ENCODE results near the gene TENT4B. TPM values are rescaled to one million over a fixed set of nuclear protein-coding genes. Genes with fewer than 3 reads are reported as not detected.

TENT4B gene
- polyA plus RNA-seq, 2 of the 4 experiments (the other 2 are of a cell fraction) = 12.2 to 19.4 TPM

GRCh38 chr16:50224286-50224685, 71.2 kb downstream of the TENT4B start:
- H3K4me3 ChIP-seq = no peak overlapping the region
- CTCF ChIA-PET = interaction anchor here (0.9 kb wide), 1 partner anchor 11 kb away, joined by 5 read pairs; no protein-coding TSS in a partner anchor
- POLR2A ChIA-PET = no interaction called here

GRCh38 chr16:50227120-50227519, 74.0 kb downstream of the TENT4B start:
- no peaks in the 10 kb centered on the region for H3K9me3 ChIP-seq
- ChIA-PET CTCF (interaction anchor here (1.0 to 2.0 kb wide), 3 partner anchors 12 to 438 kb away, joined by 3 to 6 read pairs (median 3); no protein-coding TSS in a partner anchor), POLR2A (no interaction called here)
- no peak overlapping the region for H3K4me2 ChIP-seq
- DNase-seq (ENCODE audit: low read depth in 1 of 2, low spot score in 1 of 2) = no peak
- no peak overlapping the region for H3K27ac ChIP-seq
- TF ChIP-seq KDM1A (IDR thresholded peaks at IDR 0.05; ENCODE audit: low read depth) (no peak), HES2 (IDR thresholded peaks at IDR 0.05) (no peak), POLR2AphosphoS2 (conservative IDR thresholded peaks at IDR 0.05; ENCODE audit: low read length) (no peak), ZFP36 (IDR thresholded peaks at IDR 0.05; ENCODE audit: borderline replicate concordance, partially characterized antibody) (no peak)
- FAIRE-seq = no peak
- no peak overlapping the region for H3K4me3 ChIP-seq
- H3K4me1 ChIP-seq = no peaks in the 10 kb centered on the region
- ATAC-seq = no peak
- WGBS (ENCODE audit: missing lambda C conversion rate) = 90% methylated on average over 3 of the region's 3 CpGs

More at GRCh38 chr16:50224286-50224685, 71.2 kb downstream of the TENT4B start:
- no peak overlapping the region for H3K27ac ChIP-seq
- TF ChIP-seq MAFK (IDR thresholded peaks at IDR 0.05; ENCODE audit: partially characterized antibody) (no peak), PHF8 (IDR thresholded peaks at IDR 0.05; ENCODE audit: borderline replicate concordance, low read depth) (no peak), JUN (IDR thresholded peaks at IDR 0.05) (no peak), CEBPB (IDR thresholded peaks at IDR 0.05) (no peak), GATA3 (IDR thresholded peaks at IDR 0.05; ENCODE audit: borderline replicate concordance) (no peak), HOXB5 (CRISPR knock-in tag; IDR thresholded peaks at IDR 0.05) (no peak), RAD21 (conservative IDR thresholded peaks at IDR 0.05 in 1 of 2, IDR thresholded peaks at IDR 0.05 in 1 of 2) (no peak)
- H3K4me1 ChIP-seq = no peaks in the 10 kb centered on the region
- no peaks in the 10 kb centered on the region for H3K9me3 ChIP-seq
- no peak for DNase-seq (ENCODE audit: low read depth in 1 of 2, low spot score in 1 of 2)
- H3K4me2 ChIP-seq = no peak overlapping the region
- ATAC-seq = no peak
- FAIRE-seq = no peak
- 95% methylated on average over 3 of the region's 3 CpGs for WGBS (ENCODE audit: missing lambda C conversion rate)

GRCh38 chr16:50227665-50228064, 74.6 kb downstream of the TENT4B start:
- 85% methylated on average over 8 of the region's 8 CpGs for WGBS (ENCODE audit: missing lambda C conversion rate)
- ATAC-seq (no peak), DNase-seq (ENCODE audit: low read depth in 1 of 2, low spot score in 1 of 2) (no peak), FAIRE-seq (no peak)
- CTCF ChIA-PET = interaction anchor here (1.0 to 2.0 kb wide), 4 partner anchors 12 to 438 kb away, joined by 3 to 6 read pairs (median 3); no protein-coding TSS in a partner anchor
- POLR2A ChIA-PET = no interaction called here
- H3K4me1 ChIP-seq = no peaks in the 10 kb centered on the region
- TF ChIP-seq CTCF (IDR thresholded peaks at IDR 0.05) = no peak
- TF ChIP-seq FOSB (CRISPR knock-in tag; IDR thresholded peaks at IDR 0.05) = no peak
- H3K4me3 ChIP-seq = no peak overlapping the region
- no peaks in the 10 kb centered on the region for H3K9me3 ChIP-seq
- no peak overlapping the region for H3K27ac ChIP-seq
- H3K4me2 ChIP-seq = no peak overlapping the region

GRCh38 chr16:50228364-50228868, 75.3 kb downstream of the TENT4B start:
- FAIRE-seq (no peak), ATAC-seq (no peak), DNase-seq (ENCODE audit: low read depth in 1 of 2, low spot score in 1 of 2) (no peak)
- TF ChIP-seq MYC (IDR thresholded peaks at IDR 0.05; ENCODE audit: borderline replicate concordance, low read length) (no peak), USF2 (IDR thresholded peaks at IDR 0.05) (no peak), HES2 (IDR thresholded peaks at IDR 0.05) (no peak), RAD21 (conservative IDR thresholded peaks at IDR 0.05 in 1 of 2, IDR thresholded peaks at IDR 0.05 in 1 of 2) (no peak), HOXB5 (CRISPR knock-in tag; IDR thresholded peaks at IDR 0.05) (no peak), CTCF (IDR thresholded peaks at IDR 0.05) (no peak), RNF2 (IDR thresholded peaks at IDR 0.05; ENCODE audit: borderline replicate concordance, low read depth) (no peak), EHF (CRISPR knock-in tag; IDR thresholded peaks at IDR 0.05) (no peak), ZNF302 (CRISPR knock-in tag; IDR thresholded peaks at IDR 0.05) (no peak), CEBPB (IDR thresholded peaks at IDR 0.05) (no peak), NPAS2 (CRISPR knock-in tag; IDR thresholded peaks at IDR 0.05; ENCODE audit: borderline replicate concordance) (no peak), ESRRA (IDR thresholded peaks at IDR 0.05; ENCODE audit: borderline replicate concordance, low read length) (no peak), NFE2L2 (conservative IDR thresholded peaks at IDR 0.05; ENCODE audit: low read length) (no peak)
- H3K4me2 ChIP-seq = no peak overlapping the region
- H3K4me3 ChIP-seq = no peak overlapping the region
- WGBS (ENCODE audit: missing lambda C conversion rate) = 95% methylated on average over 5 of the region's 5 CpGs
- peaks cover under 1% of the 10 kb centered on the region; the same call in 2 of the 3 replicates for H3K4me1 ChIP-seq
- H3K9me3 ChIP-seq = no peaks in the 10 kb centered on the region
- ChIA-PET CTCF (interaction anchor here (0.6 to 1.5 kb wide), 3 partner anchors 11 to 437 kb away, joined by 3 read pairs; no protein-coding TSS in a partner anchor), POLR2A (no interaction called here)
- no peak overlapping the region for H3K27ac ChIP-seq

Data from A549 (cell line).